Thyroid gland (tissue), 4 donors: ENCODE data around the gene CTIF. TPM values are rescaled to one million over a fixed set of nuclear protein-coding genes. Genes with fewer than 3 reads are reported as not detected.

Experiments
- DNase-seq, 2 donors: peaks; one replicate each; pipeline ENCODE4 v3.0.0-alpha.2; 2019
- H3K27ac ChIP-seq, 3 donors: fragments of 200-600 bp; sonication (generic); 1 replicate in 2 of 3; 2 replicates in 1 of 3; pipeline ENCODE4 v1.5.1; 2016 to 2019; ENCODE audit warnings: mild to moderate bottlenecking in 1 of 3, moderate library complexity in 1 of 3
- H3K27me3 ChIP-seq: fragments of 200-600 bp; sonication (generic); one replicate; pipeline ENCODE4 v1.5.1; 2019
- H3K36me3 ChIP-seq, 2 donors: fragments of 200-600 bp; sonication (generic); one replicate each; pipeline ENCODE4 v1.5.1; 2016 to 2019
- H3K4me1 ChIP-seq, 2 donors: fragments of 200-600 bp; sonication (generic); one replicate each; pipeline ENCODE4 v1.5.1; 2017 to 2019
- H3K4me3 ChIP-seq, 3 donors: fragments of 200-600 bp; sonication (generic); replicated peaks in 1 of 3; 1 replicate in 2 of 3; 2 replicates in 1 of 3; pipeline ENCODE4 v1.5.1; 2016; ENCODE audit warnings: mild to moderate bottlenecking in 1 of 3
- H3K9me3 ChIP-seq: fragments of 200-600 bp; sonication (generic); one replicate; pipeline ENCODE4 v1.5.1; 2017
- POLR2A ChIP-seq, 2 donors: fragments of 450-650 bp; IDR thresholded peaks; one replicate each; pipeline ENCODE4 v1.6.1; 2017; ENCODE audit warnings: antibody characterized with exemption in 2 of 2, mild to moderate bottlenecking in 2 of 2, moderate library complexity in 1 of 2
- WGBS, 2 donors: methylation state at CpG; one replicate each; pipeline ENCODE4 v1.1.5; 2017; 5-methylcytosine and 5-hydroxymethylcytosine counted together
- intact Hi-C: fragments of 100-400 bp; cut with DNase I; formaldehyde crosslinking; loops from one replicate; pipeline ENCODE4 v1.15.1; 2023
- total RNA-seq, 4 donors: library from RNA; depleted of rRNA; stranded (reverse); fragments of >200 nt; gene quantifications; one replicate each; pipeline ENCODE4 v1.2.3, GENCODE V29; 2016
- TF ChIP-seq, protein P1 (sequence below), 6 experiments: fragments of 200-600 bp in 3 of 6; fragments of 450-650 bp in 3 of 6; sonication (generic) in 3 of 6; IDR thresholded peaks; one replicate each; pipeline ENCODE4 v1.5.1; 2016 to 2019; ENCODE audit warnings: antibody characterized with exemption in 6 of 6, mild to moderate bottlenecking in 2 of 6, inconsistent platforms in 1 of 6, moderate library complexity in 1 of 6

Gene CTIF
- total RNA-seq, 4 donors from 2014 or later: 18.7 to 29.8 (median 23.6) TPM

DNA sequence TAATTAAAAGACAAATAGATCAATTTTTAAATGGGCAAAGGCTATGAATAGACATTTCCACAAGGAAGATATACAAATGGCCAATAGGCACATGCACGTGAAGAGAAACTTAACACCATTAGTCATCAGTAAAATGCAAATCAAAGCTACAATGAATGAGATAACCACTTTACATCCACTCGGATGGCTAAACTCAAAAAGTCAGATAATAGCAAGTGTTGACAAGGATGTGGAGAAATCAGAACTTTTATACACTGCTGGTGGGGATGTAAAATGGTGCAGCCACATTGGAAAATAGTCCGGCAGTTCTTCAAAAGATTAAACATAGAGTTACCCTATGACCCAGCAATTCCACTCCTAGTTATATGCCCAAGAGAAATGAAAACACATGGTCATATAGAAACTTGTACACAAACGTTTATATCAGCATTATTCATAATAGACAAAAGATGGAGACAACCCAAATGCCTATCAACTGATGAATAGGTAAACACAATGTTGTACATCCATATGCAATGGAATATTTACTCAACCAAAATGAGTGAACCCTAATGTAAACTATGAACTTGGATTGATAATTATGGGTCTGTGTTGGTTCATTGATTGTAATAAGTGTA lies 360.8 kb downstream of the CTIF start:
- no peak overlapping the region for H3K27ac ChIP-seq
- DNase-seq: no peak
- H3K4me3 ChIP-seq: no peak overlapping the region
- H3K4me1 ChIP-seq: peaks cover 15 to 44% of the 10 kb centered on the region in 2 donors
- no peaks in the 10 kb centered on the region for H3K27me3 ChIP-seq
- intact Hi-C loops: no loop called here
- WGBS, 2 donors: 87 to 88% methylated on average over 4 of the region's 4 CpGs
- no peaks in the 10 kb centered on the region for H3K9me3 ChIP-seq
- H3K36me3 ChIP-seq: no peaks in the 10 kb centered on the region
- TF ChIP-seq POLR2A (IDR thresholded peaks at IDR 0.05): no peak
- TF ChIP-seq, protein P1, sequence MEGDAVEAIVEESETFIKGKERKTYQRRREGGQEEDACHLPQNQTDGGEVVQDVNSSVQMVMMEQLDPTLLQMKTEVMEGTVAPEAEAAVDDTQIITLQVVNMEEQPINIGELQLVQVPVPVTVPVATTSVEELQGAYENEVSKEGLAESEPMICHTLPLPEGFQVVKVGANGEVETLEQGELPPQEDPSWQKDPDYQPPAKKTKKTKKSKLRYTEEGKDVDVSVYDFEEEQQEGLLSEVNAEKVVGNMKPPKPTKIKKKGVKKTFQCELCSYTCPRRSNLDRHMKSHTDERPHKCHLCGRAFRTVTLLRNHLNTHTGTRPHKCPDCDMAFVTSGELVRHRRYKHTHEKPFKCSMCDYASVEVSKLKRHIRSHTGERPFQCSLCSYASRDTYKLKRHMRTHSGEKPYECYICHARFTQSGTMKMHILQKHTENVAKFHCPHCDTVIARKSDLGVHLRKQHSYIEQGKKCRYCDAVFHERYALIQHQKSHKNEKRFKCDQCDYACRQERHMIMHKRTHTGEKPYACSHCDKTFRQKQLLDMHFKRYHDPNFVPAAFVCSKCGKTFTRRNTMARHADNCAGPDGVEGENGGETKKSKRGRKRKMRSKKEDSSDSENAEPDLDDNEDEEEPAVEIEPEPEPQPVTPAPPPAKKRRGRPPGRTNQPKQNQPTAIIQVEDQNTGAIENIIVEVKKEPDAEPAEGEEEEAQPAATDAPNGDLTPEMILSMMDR (IDR thresholded peaks at IDR 0.05): no peak

DNA sequence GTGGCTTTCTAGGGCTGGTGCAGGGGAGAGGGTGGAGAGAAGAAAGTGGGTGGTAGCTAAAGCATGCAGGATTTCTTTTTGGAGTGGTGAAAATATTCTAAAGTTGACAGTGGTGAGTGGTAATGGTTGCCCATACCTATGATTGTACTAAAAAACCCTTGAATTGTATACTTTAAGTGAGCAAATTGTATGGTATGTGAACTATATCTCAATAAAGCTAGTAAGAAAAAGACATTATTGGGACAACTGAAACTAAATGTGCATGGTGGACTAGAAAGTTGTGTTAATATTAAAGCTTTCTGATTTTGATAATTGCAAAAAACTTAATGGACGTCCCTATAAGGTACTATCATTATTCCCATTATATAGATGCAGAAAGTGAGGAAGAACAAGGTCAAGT lies 361.6 kb downstream of the CTIF start:
- Histone ChIP-seq H3K36me3 (no peaks in the 10 kb centered on the region), H3K4me1 (peaks cover 15 to 38% of the 10 kb centered on the region in 2 donors), H3K9me3 (no peaks in the 10 kb centered on the region), H3K27me3 (no peaks in the 10 kb centered on the region), H3K27ac (no peak overlapping the region), H3K4me3 (no peak overlapping the region)
- intact Hi-C loops: no loop called here
- TF ChIP-seq, protein P1 (IDR thresholded peaks at IDR 0.05): no peak
- TF ChIP-seq POLR2A (IDR thresholded peaks at IDR 0.05): no peak
- DNase-seq: no peak
- WGBS, 2 donors: 92 to 96% methylated on average over 1 of the region's 1 CpG

DNA sequence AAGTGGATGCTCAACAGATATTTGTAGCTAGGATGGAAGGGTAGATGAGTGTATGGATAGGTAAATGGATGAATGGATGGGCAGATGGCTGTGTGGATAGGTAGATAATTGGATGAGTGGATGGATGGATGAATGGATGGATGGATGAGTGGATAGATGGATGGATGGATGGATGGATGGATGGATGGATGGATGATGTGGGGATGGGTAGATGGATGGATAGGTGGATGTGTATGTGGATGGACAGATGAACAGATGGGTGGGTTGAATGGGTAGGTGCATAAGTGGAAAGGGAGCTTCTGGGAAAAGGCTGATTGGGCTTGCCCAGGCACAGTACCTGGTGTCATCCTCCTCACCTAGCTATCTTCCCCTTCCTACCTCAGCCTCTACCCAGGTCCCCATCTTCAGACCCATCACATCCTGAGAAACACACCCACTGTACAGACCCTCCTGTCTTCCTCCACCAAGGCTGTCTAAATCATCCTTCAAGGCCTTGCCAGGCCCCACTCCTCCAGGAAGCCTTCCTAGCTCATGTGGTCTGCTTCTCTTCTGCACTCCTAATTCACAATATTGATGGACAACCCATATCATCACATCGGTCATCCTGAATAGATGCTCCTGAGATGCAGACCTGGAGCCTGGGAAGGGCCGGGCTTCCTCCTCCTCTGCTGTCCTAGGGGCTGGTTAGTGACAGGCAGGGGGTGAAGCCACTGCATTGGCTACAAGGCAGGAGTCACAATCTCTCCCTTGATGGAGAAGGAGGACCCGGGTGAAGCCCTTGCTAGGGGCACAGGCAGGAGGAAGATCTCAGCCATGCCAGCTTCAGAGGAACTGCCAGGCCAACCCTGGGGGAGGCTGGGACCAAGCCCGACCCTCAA lies 362.6 kb downstream of the CTIF start:
- no peak for DNase-seq
- 45 to 48% methylated on average over 4 of the region's 4 CpGs for WGBS, 2 donors
- Histone ChIP-seq H3K27me3 (no peaks in the 10 kb centered on the region), H3K36me3 (no peaks in the 10 kb centered on the region), H3K4me1 (peaks cover 15 to 29% of the 10 kb centered on the region in 2 donors), H3K27ac (peak overlapping the region in 2 of 3 donors; percentile 77 to 92), H3K9me3 (no peaks in the 10 kb centered on the region), H3K4me3 (no peak overlapping the region)
- TF ChIP-seq, protein P1 (IDR thresholded peaks at IDR 0.05): no peak
- TF ChIP-seq POLR2A (IDR thresholded peaks at IDR 0.05): no peak
- intact Hi-C loops: no loop called here

DNA sequence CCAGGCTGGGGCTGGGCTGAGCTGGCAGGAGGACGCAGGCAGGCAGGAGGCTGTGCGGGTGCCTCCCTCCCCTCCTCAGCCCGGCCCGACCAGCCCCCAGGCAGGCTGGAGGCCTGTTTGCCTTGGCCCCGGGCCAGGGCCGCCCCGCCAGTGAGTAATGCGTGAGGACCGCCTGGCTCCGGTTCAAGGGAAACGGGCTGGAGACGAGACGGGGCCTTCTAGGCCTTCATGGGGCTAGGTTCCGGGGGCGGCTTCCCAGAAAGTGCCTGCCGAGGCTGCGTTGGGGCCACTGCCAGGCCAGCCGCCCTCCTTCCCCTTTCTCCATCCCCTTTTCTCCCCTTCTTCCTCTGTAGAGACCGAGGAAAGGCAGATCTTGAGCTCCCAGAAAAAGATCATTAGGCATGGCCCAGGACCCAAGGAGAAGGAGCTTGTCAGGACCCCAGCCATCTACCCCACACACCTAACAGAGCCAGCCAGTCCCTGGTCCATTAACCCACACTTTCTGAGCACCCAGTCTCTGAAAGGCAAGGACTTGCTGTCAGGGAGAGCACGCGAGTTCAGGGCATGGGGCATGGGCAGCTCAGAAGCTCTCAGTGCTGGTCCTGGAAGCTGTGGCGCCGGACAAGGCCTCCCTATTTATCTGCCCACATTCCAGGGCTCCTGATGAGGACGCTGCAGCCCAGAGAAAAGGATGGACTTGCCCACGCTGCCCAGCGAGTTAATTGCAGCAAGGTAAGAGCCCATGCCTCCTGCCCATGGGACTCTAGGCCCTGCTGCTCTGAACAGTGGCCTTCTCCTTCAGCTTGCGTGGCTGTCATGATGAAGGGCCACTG lies 363.4 kb downstream of the CTIF start:
- Histone ChIP-seq H3K27ac (peak overlapping the region; percentile 68 to 92 (median 77)), H3K4me1 (peaks cover 15 to 23% of the 10 kb centered on the region in 2 donors), H3K36me3 (no peaks in the 10 kb centered on the region), H3K27me3 (no peaks in the 10 kb centered on the region), H3K4me3 (no peak overlapping the region), H3K9me3 (no peaks in the 10 kb centered on the region)
- TF ChIP-seq, protein P1 (IDR thresholded peaks at IDR 0.05): no peak
- TF ChIP-seq POLR2A (IDR thresholded peaks at IDR 0.05): no peak
- intact Hi-C loops: no loop called here
- WGBS, 2 donors: 35 to 75% methylated on average over 10 to 26 of the region's 27 CpGs
- DNase-seq: peak; percentile 92
